Occipital lobe (tissue), 2 donors: ENCODE results near the gene MEX3C. TPM values are rescaled to one million over a fixed set of nuclear protein-coding genes. Genes with fewer than 3 reads are reported as not detected.

Experiments
- DNase-seq: peaks from one replicate; lab custom pipeline; 2025; lab: John Stamatoyannopoulos, UW
- total RNA-seq: library from RNA; depleted of rRNA; stranded (reverse); fragments of >200 nt; gene quantifications from one replicate; pipeline ENCODE4 v1.2.3, GENCODE V29; 2014

The MEX3C gene
- total RNA-seq, 1 donor from 2014 or later: 104 TPM

DNA sequence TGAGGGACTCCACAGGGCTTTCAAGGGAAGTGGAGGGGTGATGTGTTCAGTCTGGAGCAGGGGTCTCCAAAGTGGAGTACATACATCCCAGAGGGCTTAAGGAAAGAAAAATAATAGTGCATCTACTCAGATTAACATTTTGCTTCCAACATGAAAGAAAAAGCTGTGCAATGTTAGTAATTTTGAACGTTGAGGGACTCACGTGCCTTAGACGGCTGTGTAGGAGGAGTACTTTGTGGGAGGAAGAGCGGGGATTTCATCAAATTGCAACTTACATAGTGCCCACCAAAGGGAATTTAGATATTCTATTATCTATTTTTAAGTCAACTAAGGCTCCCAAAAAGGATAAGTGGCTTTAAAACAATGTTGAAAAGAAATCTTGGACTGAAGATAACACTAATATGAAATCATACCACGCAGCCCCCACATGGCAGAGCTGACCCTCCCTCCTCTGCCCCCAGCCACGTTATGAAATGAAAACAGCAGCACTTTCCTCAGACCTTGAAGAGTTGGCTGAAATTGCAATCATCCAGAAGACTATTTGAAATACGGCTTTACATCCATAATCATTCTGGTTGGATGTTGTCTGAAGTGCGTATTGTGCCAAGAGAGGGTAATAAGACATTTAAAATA, 42.9 kb downstream of the MEX3C start:
- DNase-seq: no peak

DNA sequence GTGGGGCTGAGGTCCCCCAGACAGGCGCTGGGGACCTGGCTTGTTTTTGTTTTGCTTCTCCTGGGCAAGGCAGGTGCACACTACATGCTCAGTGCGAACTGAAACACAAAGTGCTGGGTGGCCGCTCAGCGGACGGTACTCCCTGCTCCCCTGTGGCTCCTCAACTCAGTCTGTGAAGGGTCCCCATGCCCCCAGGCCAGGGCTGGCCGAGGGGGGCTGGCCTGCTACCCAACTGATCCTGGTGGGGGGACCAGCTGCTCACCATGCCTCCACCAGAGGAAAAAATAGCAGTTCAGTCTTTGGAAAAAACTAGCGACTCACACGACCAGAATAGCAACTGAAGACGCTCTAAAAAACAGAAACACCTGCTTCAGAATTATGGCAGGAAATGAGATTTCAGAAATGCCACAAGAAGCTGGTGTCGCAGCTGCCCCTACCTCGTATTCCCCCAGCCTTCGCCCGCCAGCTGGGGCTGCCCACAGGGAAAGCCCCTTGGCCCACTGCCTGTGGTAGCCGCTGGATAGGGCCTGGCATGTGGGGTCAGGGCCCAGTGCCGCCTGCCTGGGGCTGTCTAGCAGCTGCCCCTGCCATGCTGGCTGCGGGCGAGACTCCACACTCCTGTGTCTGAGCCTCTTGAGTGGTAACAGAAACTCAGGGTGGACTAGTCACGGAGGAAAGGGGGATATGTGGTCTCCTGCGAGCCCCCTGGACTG, 43.7 kb downstream of the MEX3C start:
- DNase-seq: no peak

DNA sequence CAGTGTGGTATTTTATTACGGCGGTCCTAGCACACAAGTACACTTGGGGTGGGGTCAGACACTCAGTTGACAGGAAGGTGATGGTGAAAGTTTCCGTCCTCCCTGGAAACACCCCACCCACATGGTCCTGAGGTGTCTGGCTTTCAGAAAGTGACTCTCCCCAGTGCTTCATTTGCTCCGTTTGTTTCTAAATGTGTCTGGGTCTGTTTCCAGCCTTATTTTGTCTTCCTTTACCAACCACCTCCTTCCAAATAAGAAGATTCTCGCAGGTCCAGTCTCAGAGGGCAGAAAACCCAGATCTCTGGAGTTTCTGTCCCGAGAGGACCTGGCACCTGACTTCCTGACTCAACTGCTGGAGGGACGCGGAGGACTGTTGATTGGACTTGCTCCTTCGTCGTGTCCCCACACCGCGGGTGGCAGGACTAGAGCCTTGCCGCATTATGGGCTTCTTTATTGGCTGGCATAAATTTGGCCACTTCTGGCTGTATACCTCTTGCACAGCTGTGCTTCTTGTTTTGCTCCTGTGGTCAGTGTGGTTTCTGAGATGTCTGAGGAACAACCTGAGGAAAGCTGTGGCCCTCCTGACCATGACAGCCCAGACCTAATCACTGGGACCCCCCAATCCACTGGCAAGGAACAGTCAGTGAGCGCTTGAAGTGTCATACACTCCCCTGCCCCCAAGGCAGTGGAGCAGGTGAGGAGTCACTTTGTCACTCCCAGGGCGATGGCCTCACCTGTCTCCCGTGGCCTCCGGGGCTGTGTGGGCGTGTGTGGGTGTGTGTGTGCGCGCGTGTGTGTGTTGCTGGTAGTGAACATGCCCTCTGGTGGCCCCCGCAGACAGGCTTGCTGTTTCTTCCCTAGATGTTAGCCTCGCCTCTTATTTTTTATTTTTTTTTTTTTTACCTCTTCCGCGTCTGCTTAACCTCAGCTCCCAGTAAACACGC, 45.6 kb downstream of the MEX3C start:
- DNase-seq: no peak

DNA sequence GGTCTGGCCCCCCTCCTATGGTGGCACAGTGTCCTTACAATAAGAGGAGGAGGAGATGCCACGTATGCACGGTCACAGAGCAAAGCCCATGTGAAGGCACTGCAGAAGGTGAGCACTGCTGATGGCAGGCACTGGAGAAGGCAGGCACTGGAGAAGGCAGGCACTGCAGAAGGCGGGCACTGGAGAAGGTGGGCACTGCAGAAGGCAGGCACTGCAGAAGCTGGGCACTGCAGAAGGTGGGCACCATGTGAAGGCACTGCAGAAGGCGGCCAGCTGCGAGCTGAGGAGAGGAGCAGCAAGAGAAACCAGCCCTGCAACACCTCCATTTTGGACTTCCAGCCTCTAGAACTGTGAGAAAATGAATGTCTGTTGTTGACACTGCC, 46.3 kb downstream of the MEX3C start:
- DNase-seq: no peak

DNA sequence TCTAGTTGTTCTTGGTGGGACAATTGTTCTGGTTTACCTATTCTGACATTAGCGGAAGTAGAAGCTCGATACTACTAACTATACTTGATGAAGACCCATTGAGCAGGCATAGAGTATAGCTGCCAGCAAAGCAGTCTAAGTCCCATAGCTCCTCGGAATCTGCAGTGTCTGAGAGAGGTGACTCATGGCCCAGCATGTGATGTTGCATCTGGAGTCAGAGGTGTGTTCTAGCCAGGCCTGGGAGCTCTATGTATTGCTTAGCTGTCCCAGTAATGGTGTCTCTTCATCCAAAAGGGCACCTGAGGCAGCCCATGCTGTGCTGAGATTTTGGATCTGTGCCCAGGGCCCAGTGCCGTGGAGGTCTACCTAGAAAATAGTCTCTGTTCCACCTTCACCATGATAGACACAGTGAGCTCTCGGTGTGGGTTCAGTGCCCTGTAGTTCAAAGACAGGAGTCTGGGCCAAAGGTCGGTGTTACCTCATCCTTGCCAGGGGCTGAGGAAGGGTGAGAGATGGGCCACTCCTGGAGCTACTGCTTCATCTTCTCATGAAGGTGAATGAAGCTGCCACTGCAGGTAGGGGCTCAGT, 47.3 kb downstream of the MEX3C start:
- no peak for DNase-seq

DNA sequence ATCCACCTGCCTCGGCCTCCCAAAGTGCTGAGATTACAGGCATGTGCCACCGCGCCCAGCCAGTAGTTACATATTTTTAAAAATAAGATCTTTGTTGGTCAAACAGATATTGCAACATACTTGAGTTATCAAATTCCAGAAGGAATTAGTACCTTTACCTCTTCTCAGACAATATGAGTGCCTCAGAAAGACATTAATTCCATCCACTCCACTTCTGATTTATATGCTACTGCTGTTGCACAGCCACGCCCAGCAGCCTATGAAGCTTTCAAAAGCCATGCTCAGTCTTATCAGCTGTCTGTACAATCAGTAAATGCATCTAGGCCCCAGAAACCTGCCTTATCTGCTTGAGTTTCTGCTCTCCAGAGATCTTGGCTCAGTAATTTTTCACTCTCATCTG, 47.8 kb downstream of the MEX3C start:
- DNase-seq: no peak

DNA sequence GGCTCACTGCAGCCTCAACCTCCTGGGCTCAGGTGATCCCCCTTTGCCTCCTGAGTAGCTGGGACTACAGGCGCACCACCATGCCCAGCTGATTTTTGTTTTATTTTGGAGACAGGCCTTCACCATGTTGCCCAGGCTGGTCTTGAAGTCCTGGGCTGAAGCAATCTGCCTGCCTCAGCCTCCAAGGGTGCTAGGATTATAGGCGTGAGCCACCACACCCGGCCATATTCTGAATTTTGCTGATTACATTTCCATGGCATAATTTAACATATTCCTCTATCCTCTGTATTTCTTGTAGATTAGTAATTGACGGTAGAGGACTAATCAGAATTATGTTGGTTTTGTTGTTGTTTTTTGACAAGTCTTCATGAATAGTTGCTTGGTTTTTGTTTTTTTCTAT, 50.6 kb downstream of the MEX3C start:
- no peak for DNase-seq

DNA sequence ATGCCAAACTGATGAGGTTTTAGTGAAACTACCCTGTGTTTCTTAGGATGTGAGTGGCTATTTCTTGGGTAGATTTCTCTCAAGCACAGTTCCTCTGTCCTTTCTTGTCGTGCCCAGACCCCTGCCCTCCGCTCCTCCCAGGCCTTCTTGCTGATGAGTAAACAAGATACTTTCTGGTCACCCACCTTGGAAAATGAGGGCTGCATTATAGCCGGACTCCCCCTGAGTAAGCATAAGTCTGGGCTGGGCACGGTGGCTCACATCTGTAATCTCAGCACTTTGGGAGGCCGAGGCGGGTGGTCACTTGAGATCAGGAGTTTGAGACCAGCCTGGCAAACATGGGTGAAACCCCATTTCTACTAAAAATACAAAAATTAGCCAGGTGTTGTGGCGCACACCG, 58.5 kb downstream of the MEX3C start:
- DNase-seq: no peak

DNA sequence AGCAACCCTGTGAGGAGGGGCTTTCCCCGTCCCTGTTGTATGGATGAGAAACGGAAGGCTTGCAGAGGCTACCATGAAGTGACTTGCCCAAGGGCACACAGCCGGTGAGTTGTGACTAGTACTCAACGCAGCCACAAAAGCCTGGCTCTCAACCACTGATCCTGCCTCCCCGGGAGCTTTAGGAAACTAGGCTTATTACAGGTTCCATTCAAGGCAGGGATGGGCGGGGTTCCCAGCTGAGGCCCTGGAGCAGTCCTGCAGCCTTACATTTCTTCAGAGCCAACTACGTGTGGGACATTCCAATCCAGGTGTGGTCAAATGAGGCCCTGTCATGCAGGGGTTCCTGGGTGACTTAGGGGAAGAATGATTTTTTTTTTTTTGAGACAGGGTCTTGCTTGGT, 59.6 kb downstream of the MEX3C start:
- DNase-seq: no peak

DNA sequence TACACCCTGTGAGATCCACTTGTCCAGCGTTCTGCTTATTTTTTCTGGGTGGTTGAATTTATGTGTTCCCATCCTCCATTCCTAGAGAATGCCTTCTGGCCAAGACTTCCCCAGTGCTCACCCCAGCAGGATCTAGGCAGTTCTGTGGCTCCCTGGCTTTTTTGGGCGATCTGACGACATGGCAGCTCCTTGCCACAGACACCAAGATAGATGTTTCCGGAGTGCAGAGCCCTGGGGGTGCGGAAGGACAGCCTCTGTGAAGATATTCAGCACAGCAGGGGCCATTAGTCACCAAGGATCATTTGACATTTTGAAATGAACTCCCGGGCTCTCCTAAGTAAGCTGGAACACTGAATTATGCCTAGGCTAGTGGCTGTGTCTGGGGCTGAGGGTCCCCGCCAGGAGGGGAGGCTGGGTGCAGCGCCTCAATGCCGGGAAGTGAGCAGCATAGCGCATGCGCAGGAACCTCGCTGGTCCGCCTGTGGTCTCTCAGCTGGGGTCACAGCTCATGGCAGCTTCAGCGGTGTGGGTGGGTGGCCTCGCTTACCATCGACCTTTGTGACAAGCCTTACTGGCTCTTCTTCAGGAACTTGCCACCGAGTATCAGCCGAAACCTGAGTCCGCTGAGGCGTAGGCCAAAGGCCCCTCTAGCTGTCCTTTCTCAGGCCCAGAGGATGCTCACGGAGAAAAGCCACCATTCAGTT, 60.3 kb downstream of the MEX3C start:
- no peak for DNase-seq

DNA sequence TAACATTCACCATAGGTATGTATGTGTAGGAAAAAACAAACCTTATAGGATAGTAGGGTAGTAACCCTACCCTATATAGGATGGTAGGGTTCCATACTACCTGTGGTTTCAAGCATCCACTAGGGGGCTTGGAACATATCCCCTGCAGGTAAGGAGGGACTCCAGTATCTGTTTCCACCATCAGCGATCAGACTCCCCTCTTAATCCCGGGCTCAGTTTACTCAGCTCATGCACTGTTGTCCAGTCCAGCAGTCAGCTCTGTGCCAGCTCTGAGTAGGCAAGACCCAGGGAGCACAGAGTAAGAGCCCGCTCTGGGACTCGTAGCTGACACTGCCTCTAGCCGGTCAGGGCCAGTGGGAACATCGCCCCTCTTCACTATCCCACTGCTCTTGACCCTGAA, 61.7 kb downstream of the MEX3C start:
- DNase-seq: no peak

DNA sequence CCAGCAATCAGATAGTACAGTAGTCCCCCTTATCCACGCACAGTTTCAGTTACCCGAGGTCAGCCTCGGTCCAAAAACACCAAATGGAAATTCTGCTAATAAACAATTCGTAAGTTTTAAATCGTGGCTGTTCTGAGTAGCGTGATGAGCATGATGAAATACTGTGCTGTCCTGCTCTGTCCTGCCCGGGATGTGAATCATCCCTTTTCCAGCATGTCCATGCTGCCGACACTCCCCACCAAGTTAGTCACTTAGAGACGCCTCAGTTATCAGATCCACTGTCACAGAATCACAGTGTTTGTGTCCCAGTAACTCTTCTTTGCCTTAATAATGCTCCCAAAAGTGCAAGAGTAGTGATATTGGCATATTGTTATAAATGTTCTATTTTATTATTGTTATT, 62.1 kb downstream of the MEX3C start:
- no peak for DNase-seq

DNA sequence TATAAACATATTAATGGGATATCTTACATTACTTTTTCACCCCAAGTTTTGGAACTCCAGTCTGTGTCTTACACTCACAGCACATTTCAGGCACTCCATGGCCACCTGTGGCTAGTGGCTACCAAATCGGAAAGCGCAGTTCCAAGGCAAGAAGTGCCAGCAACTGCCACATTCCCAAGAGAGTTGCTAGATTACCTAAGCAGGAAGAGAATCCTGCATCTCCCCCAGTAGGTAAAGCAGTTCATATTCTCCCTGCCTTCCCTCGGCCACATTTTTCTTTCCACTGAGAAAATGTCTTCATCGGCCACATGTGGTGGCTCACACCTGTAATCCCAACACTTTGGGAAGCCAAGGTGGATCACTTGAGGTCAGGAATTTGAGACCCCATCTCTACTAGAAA, 62.8 kb downstream of the MEX3C start:
- DNase-seq: no peak

DNA sequence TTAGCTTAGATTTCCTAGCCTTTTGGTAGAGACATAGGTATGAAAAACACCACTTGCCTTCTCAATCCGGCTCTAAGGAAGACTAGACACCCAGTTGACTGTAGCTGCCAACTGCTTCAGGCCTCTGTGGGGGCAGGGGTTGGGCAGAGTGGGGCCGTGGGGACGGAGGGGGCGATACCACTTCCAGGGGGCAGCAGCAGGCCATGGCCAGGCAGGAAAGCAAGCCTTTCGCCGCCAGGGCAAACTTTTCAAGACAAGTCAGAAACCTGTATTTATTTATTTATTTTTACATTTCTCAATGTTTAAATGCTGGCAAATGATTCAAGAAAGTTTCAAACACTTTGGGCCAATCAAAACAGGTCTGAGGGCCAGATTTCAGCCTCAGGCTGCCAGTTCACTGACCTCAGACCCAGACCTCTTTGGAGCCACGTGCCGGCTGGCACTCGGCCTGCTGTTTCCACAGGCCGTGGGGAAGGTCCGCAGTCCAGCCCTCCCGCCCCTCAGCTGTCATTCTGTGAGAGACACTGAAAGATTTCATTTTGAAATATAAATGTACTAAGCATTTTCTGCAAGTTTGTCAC, 63.8 kb downstream of the MEX3C start:
- DNase-seq: no peak

DNA sequence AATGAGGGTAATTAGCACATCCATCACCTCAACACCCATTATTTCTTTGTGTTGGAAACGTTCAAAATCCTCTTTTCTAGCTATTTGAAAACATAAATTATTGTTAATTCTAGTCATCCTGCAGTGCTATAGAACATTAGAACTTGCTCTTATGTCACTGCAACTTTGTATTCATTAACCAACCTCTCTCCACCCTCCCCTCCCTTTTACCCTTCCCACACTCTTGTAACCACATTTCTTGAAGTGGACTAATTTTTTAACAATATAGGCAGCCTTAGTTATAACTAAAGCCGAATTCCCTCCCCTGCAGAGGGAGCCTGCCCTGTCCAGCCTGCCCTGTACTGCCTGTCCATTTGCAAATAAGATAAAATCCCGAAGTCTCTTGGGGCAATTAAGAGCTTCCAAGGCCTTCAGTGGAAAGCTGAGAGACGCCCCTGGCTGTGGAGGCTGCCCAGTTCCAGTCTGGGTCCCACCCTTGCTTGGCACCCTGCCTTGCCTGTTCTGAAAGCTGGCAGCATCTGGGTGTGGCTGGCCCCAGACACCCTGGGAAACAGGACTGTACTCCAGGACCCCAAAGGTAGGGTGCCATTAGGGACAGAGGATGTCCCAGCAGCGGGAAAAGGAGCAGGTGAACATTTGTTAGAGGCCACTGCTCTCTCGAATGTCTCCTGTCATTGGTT, 65.1 kb downstream of the MEX3C start:
- no peak for DNase-seq

DNA sequence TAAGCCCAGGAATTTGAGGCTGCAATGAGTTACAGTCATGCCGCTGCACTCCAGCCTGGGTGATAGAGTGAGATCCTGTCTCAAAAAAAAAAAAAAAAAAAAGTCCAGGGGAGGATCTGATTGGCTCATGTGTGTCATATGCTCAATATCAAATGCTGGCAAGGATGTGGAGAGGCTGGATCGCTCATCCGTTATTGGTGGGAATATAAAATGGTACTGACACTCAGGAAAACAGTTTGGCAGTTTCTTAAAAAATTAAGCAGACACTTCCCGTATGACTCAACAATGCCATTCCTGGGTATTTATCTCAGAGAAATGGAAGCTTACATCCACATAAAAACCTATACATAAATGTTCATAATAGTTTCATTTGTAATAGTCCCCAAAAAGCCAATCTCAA, 68.9 kb downstream of the MEX3C start:
- no peak for DNase-seq

DNA sequence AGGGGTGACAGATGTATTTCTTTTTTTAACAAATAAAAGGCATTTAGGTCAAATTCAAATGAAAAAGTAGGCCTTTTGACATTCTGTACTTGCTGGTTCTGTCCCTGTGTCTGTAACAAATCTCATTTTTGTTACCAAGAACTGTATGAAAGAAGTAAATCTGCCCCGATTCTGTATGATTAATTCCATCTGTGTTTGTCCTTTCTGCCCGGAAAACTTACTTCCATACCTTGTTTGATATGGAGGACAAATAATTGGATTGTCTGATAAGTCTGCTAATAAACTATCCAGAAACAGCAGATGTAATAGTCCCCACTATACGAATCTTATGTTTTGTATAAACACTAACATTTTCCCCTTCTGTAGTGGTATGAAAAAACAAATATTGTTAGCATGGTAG, 69.8 kb downstream of the MEX3C start:
- DNase-seq: no peak

DNA sequence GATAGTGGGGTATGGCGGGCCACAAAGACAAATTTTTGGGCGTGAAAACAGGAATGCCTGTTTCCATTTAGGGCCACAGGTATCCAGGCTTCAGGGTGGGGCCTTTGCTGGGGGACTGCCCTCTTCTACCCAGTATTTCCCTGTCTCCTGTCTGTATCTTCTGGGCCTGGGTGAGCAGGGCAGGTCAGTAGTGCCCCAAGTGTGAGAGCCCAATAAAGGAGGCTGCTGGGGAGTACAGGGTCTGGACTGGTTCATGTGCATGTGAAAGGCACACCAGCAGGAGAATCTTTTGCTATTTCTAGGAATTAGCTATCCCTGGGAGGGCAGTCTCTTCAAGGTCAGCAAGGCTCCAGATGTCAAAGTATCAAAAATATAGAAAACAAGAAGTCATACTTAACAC, 71.5 kb downstream of the MEX3C start:
- DNase-seq: no peak
